Measurements from ENCODE around the gene CAMTA1.

DNA sequence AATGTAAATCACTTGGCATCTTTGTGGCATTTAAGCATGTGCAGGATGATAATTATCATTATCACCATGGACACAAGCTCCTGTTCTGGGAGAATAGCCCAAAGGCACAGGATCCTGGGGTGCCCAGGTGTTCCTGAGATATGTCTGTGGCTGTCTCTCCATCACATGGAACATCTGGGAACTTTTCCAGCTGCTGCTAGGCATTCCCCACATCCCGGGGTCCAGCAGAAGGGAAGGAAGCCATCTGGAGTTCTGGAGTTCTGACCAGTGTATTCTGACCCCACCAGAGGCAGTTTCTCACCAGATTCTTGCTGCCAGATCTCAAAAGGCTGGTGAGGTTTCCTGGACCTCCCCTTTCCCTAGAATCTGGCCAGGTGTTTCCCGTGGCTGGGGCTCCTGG is 726.1 kb downstream of the CAMTA1 start:
- TF ChIP-seq, protein P1, sequence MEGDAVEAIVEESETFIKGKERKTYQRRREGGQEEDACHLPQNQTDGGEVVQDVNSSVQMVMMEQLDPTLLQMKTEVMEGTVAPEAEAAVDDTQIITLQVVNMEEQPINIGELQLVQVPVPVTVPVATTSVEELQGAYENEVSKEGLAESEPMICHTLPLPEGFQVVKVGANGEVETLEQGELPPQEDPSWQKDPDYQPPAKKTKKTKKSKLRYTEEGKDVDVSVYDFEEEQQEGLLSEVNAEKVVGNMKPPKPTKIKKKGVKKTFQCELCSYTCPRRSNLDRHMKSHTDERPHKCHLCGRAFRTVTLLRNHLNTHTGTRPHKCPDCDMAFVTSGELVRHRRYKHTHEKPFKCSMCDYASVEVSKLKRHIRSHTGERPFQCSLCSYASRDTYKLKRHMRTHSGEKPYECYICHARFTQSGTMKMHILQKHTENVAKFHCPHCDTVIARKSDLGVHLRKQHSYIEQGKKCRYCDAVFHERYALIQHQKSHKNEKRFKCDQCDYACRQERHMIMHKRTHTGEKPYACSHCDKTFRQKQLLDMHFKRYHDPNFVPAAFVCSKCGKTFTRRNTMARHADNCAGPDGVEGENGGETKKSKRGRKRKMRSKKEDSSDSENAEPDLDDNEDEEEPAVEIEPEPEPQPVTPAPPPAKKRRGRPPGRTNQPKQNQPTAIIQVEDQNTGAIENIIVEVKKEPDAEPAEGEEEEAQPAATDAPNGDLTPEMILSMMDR (IDR thresholded peaks at IDR 0.05) = no peak
- no peak for TF ChIP-seq POLR2AphosphoS5 (IDR thresholded peaks at IDR 0.05)

All from prostate gland (tissue), 2 donors.